ENCODE data around the gene CIRBP. TPM values are rescaled to one million over a fixed set of nuclear protein-coding genes. Genes with fewer than 3 reads are reported as not detected.
A peak's percentile ranks its signal among the peaks of the same experiment; 100 is the strongest.

Gene CIRBP
- total and polyA plus RNA-seq, 5 donors from 2014 or later: 172 to 497 (median 232) TPM

DNA sequence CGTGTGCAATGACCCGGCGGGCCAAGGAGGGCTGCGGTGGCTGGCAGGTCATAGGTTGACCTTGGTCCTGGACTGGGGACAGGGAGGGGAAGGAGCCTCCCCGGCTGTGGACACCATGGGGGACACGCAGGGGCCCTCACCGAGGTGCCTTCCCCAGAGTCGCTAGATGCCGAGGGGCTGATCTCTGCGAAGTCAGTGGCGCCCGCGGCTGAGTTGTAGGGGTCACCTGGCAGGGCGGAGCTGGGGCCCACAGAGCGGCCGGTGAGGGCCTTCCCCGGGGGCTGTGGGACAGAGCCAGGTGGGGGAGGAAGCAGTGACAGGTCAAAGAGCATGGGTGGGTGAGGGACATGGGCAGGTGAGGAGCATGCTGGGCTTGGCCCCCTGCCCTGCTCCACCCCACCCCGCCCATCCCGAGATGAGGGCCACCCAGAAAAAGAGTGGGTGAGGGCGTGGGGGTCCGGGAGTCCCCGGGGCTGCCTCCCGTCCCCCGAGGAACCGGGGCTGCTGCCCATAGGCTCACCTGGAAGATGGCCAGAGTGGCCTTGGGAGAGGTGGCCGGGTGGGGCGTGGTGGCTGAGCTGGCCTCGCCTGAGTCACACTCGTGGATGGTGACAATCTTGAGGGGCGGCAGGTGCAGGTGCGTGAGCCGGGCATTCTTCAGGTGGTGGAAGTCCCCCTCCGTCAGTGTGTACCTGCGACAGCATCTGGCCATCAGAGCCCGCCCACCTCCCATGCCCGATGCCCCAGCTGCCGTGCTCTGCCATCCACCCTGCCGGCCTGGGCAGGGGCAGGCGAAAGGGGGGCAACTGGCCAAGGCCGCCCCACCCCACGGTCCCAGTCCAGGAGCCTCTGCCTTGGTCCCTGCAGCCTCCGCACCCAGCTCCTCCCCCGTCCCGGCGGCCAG is 34.8 kb upstream of the CIRBP start:
- H3K4me1 ChIP-seq (ENCODE audit: control insufficient read depth, insufficient read depth, low read length, poor library complexity, severe bottlenecking): peaks cover 14% of the 10 kb centered on the region
- DNase-seq (no peak), ATAC-seq (ENCODE audit: low read depth in 2 of 2) (no peak)
- no peaks in the 10 kb centered on the region for H3K27me3 ChIP-seq (ENCODE audit: control insufficient read depth, insufficient read depth, low read length)
- peaks cover 12% of the 10 kb centered on the region for H3K27me3 Mint-ChIP-seq
- H3K4me1 Mint-ChIP-seq: peaks cover 0 to 14% (median 7%) of the 10 kb centered on the region in 4 donors
- no peaks in the 10 kb centered on the region for H3K36me3 ChIP-seq (ENCODE audit: control insufficient read depth, insufficient read depth, low read length)
- H3K36me3 Mint-ChIP-seq: no peaks in the 10 kb centered on the region
- H3K4me3 Mint-ChIP-seq: peak overlapping the region in 1 of 4 donors; percentile 77
- H3K27ac ChIP-seq (ENCODE audit: insufficient read depth, low read length, poor library complexity, severe bottlenecking): no peak overlapping the region
- H3K27ac Mint-ChIP-seq: no peak overlapping the region
- no peak overlapping the region for H3K4me3 ChIP-seq (ENCODE audit: low read depth, low read length)
- peaks cover 0 to under 1% (median 0%) of the 10 kb centered on the region in 7 donors for H3K9me3 Mint-ChIP-seq
- H3K9me3 ChIP-seq (ENCODE audit: control insufficient read depth in 2 of 2, low read length in 2 of 2): no peaks in the 10 kb centered on the region

GRCh38 chr19:1234955-1235380 is 34.2 kb upstream of the CIRBP start:
- H3K27me3 ChIP-seq (ENCODE audit: control insufficient read depth, insufficient read depth, low read length): no peaks in the 10 kb centered on the region
- no peaks in the 10 kb centered on the region for H3K36me3 Mint-ChIP-seq
- no peak overlapping the region for H3K27ac Mint-ChIP-seq
- H3K9me3 Mint-ChIP-seq: peaks cover 0 to 3% (median 0%) of the 10 kb centered on the region in 7 donors
- H3K4me3 Mint-ChIP-seq: no peak overlapping the region
- no peak overlapping the region for H3K27ac ChIP-seq (ENCODE audit: insufficient read depth, low read length, poor library complexity, severe bottlenecking)
- peaks cover 16% of the 10 kb centered on the region for H3K27me3 Mint-ChIP-seq
- H3K36me3 ChIP-seq (ENCODE audit: control insufficient read depth, insufficient read depth, low read length): no peaks in the 10 kb centered on the region
- peaks cover 0 to 17% (median 10%) of the 10 kb centered on the region in 4 donors for H3K4me1 Mint-ChIP-seq
- H3K4me3 ChIP-seq (ENCODE audit: low read depth, low read length): no peak overlapping the region
- ATAC-seq (ENCODE audit: low read depth in 2 of 2) (no peak), DNase-seq (no peak)
- no peaks in the 10 kb centered on the region for H3K9me3 ChIP-seq (ENCODE audit: control insufficient read depth in 2 of 2, low read length in 2 of 2)
- peaks cover 18% of the 10 kb centered on the region for H3K4me1 ChIP-seq (ENCODE audit: control insufficient read depth, insufficient read depth, low read length, poor library complexity, severe bottlenecking)

DNA sequence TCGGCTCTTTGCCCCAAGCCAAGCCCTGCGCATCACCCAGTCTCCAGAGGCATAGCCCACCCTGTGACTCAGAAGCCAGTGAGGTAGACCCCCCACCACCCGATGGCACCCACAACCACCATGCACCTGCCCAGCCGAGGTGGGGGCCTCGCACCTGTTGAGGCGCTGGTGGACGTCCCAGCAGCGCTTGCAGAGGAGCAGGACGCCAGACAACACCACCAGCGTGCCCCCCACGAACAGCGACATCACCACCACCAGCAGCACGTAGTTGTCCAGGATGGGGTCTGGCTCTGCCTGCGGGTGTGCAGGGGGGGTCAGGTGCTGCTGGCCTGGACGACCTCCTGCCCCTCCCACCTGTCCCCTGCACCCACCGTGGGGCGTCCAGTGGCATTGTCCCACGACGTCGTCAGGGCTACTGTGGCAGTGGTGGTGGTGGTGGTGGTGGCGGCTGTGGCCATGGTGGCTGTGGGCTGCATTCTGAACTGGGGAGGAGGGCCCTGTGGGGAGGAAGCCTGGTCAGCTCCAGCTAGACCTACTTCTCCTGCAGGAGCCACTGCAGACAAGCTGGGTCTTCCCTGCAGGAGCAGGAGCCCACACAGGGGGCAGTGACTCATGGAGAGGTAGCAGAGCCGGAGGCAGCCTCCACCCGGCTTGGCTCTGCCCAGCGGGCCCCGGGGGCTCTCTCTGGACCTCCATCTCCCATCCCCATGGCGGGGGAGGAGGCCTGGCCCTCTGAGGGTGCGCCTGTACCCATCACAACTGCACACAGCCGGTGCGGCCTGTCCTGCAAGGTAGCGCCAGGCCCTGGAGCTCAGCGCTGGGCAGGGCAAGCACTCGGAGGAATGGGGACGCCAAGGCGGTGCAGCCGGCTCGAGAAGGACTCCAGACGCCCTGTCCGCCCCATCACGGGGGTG is 33.2 kb upstream of the CIRBP start:
- no peak overlapping the region for H3K27ac ChIP-seq (ENCODE audit: insufficient read depth, low read length, poor library complexity, severe bottlenecking)
- H3K27me3 ChIP-seq (ENCODE audit: control insufficient read depth, insufficient read depth, low read length): no peaks in the 10 kb centered on the region
- H3K4me1 Mint-ChIP-seq: peaks cover 0 to 20% (median 10%) of the 10 kb centered on the region in 4 donors
- no peak overlapping the region for H3K4me3 ChIP-seq (ENCODE audit: low read depth, low read length)
- no peaks in the 10 kb centered on the region for H3K9me3 ChIP-seq (ENCODE audit: control insufficient read depth in 2 of 2, low read length in 2 of 2)
- peaks cover 16% of the 10 kb centered on the region for H3K27me3 Mint-ChIP-seq
- ATAC-seq (ENCODE audit: low read depth in 2 of 2) (no peak), DNase-seq (no peak)
- H3K4me1 ChIP-seq (ENCODE audit: control insufficient read depth, insufficient read depth, low read length, poor library complexity, severe bottlenecking): peaks cover 25% of the 10 kb centered on the region
- no peaks in the 10 kb centered on the region for H3K36me3 Mint-ChIP-seq
- peak overlapping the region in 1 of 4 donors; percentile 47 for H3K4me3 Mint-ChIP-seq
- peaks cover 0 to 3% (median 0%) of the 10 kb centered on the region in 7 donors for H3K9me3 Mint-ChIP-seq
- no peaks in the 10 kb centered on the region for H3K36me3 ChIP-seq (ENCODE audit: control insufficient read depth, insufficient read depth, low read length)
- H3K27ac Mint-ChIP-seq: no peak overlapping the region

DNA sequence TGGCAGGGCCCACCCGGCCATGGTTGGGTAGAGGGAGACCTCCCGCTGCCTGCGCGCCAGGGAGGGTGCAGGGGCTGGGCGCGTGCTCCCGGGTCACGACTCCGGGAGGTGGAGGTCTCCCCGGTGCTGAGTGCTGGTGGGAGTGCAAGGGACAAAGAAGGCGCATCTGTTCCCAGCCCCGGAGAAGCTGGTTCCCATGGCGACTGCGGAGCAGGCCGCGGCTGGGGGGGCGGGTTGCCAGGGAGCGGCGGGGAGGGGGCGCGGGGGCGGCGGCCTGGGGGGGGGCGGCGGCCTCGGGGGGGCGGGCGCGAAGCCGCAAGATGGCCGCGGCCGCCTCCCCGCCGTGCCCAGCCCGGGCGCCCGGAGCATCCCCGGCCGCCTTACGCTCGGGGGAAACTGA is 32.6 kb upstream of the CIRBP start:
- Histone ChIP-seq H3K4me3 (ENCODE audit: low read depth, low read length) (no peak overlapping the region), H3K36me3 (ENCODE audit: control insufficient read depth, insufficient read depth, low read length) (no peaks in the 10 kb centered on the region), H3K4me1 (ENCODE audit: control insufficient read depth, insufficient read depth, low read length, poor library complexity, severe bottlenecking) (peaks cover 30% of the 10 kb centered on the region), H3K27me3 (ENCODE audit: control insufficient read depth, insufficient read depth, low read length) (no peaks in the 10 kb centered on the region), H3K27ac (ENCODE audit: insufficient read depth, low read length, poor library complexity, severe bottlenecking) (no peak overlapping the region), H3K9me3 (ENCODE audit: control insufficient read depth in 2 of 2, low read length in 2 of 2) (no peaks in the 10 kb centered on the region)
- Mint-ChIP-seq H3K9me3 (peaks cover 0 to 3% (median 0%) of the 10 kb centered on the region in 7 donors), H3K4me1 (peaks cover 0 to 26% (median 14%) of the 10 kb centered on the region in 4 donors), H3K4me3 (no peak overlapping the region), H3K27me3 (peaks cover 21% of the 10 kb centered on the region), H3K36me3 (no peaks in the 10 kb centered on the region), H3K27ac (no peak overlapping the region)
- DNase-seq (no peak), ATAC-seq (ENCODE audit: low read depth in 2 of 2) (no peak)

DNA sequence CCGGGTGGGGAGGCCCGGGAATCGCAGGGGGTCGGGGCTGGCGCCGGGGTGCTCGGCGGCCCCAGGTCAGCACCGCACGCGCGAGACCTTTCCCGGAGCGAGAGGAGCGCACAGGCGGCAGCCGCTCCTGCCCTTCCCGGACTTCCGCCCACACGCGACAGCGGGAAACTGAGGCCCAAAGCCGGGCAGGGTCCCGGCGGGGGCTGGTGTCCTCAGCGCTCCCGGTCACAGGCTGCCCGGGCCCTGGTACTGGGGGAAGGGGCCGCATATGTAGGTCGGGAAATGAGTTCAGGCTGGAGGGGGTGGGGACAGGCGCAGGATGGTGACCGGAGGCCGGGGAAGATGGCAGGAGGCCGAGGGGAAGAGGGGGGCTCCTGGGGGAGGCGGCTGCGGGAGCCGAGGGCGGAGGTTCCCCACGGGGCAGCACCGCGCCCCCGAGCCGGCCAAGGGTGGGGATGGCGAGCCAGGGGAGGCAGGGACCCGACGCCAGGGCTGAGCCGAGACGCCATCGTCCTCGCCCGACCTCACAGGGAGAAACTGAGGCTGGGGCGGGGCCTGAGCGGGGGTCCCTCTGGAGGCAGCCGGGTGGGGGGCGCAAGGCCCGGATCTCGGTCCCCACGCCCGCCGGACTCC is 32.0 kb upstream of the CIRBP start:
- H3K4me3 Mint-ChIP-seq: peak overlapping the region in 1 of 4 donors; percentile 33

DNA sequence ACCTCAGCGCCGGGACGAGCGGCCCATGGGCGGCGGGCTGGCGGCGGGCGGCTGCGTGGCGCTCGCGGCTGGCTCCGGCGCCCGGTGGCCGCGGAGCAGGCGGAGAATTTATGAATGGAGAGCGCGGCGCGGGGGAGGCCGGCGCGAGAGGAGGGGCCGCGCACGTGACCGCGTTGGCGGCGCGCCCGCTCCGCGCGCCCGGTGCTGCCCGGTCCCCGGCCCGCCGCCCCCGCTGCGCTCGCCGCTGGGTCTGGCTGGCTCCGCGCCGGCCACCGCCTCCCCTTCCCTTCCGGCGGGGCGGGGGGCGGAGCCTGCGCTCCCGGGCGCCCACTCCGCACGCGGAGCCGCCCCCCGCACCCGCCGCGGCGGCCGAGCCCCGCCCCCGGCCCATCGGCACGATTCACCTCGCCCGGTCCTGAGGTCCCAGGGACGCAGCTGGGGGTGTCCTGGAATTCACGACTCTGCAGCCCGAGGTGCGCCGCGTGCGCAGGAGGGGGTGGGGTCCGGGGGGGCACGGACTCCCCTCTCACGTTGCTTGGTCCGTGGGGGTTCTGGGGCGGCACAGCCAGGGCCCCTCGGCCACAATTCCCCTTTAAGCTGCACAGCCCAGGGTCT is 31.3 kb upstream of the CIRBP start, which contains the start of gene CBARP:
TSS of gene CBARP (minus strand) at position 252 of the 615 bp plus-strand sequence. CDS start 1,905 bp downstream, outside the sequence.
- Histone ChIP-seq H3K36me3 (ENCODE audit: control insufficient read depth, insufficient read depth, low read length) (no peaks in the 10 kb centered on the region), H3K27ac (ENCODE audit: insufficient read depth, low read length, poor library complexity, severe bottlenecking) (no peak within 1 kb of the TSS), H3K9me3 (ENCODE audit: control insufficient read depth in 2 of 2, low read length in 2 of 2) (no peaks in the 10 kb centered on the region), H3K27me3 (ENCODE audit: control insufficient read depth, insufficient read depth, low read length) (no peaks in the 10 kb centered on the region), H3K4me3 (ENCODE audit: low read depth, low read length) (no peak within 1 kb of the TSS), H3K4me1 (ENCODE audit: control insufficient read depth, insufficient read depth, low read length, poor library complexity, severe bottlenecking) (peaks cover 37% of the 10 kb centered on the region)
- peak within 1 kb of the TSS; percentile 83 to 89 (median 86) for H3K4me3 Mint-ChIP-seq
- peaks cover 21% of the 10 kb centered on the region for H3K27me3 Mint-ChIP-seq
- DNase-seq (peak in 1 of 3 donors; percentile 47), ATAC-seq (ENCODE audit: low read depth in 2 of 2) (no peak)
- H3K36me3 Mint-ChIP-seq: no peaks in the 10 kb centered on the region
- H3K4me1 Mint-ChIP-seq: peaks cover 0 to 34% (median 15%) of the 10 kb centered on the region in 4 donors
- H3K9me3 Mint-ChIP-seq: peaks cover 0 to 3% (median 0%) of the 10 kb centered on the region in 7 donors
- peak within 1 kb of the TSS; percentile 68 to 76 (median 71) for H3K27ac Mint-ChIP-seq

More for the DNA sequence above, 32.0 kb upstream of the CIRBP start:
- Mint-ChIP-seq H3K4me1 (peaks cover 0 to 29% (median 15%) of the 10 kb centered on the region in 4 donors), H3K9me3 (peaks cover 0 to 3% (median 0%) of the 10 kb centered on the region in 7 donors), H3K27ac (no peak overlapping the region), H3K36me3 (no peaks in the 10 kb centered on the region), H3K27me3 (peaks cover 21% of the 10 kb centered on the region)
- Histone ChIP-seq H3K4me1 (ENCODE audit: control insufficient read depth, insufficient read depth, low read length, poor library complexity, severe bottlenecking) (peaks cover 31% of the 10 kb centered on the region), H3K27ac (ENCODE audit: insufficient read depth, low read length, poor library complexity, severe bottlenecking) (no peak overlapping the region), H3K4me3 (ENCODE audit: low read depth, low read length) (no peak overlapping the region), H3K27me3 (ENCODE audit: control insufficient read depth, insufficient read depth, low read length) (no peaks in the 10 kb centered on the region), H3K36me3 (ENCODE audit: control insufficient read depth, insufficient read depth, low read length) (no peaks in the 10 kb centered on the region), H3K9me3 (ENCODE audit: control insufficient read depth in 2 of 2, low read length in 2 of 2) (no peaks in the 10 kb centered on the region)
- DNase-seq (no peak), ATAC-seq (ENCODE audit: low read depth in 2 of 2) (no peak)
